ENCODE measurements around the gene GNG11.
"Not testable (repeated sequence)": the region's sequence is repeated elsewhere in the genome, so short reads cannot be mapped to it uniquely, and the experiment has no call there.

The GNG11 gene

GRCh38 chr7:93921607-93922566 lies at the start of gene GNG11:
Gene GNG11 (plus strand): TSS chr7:93921735. CDS start chr7:93922138, 403 bp downstream.
- DNase-seq: peak; percentile 53

DNA sequence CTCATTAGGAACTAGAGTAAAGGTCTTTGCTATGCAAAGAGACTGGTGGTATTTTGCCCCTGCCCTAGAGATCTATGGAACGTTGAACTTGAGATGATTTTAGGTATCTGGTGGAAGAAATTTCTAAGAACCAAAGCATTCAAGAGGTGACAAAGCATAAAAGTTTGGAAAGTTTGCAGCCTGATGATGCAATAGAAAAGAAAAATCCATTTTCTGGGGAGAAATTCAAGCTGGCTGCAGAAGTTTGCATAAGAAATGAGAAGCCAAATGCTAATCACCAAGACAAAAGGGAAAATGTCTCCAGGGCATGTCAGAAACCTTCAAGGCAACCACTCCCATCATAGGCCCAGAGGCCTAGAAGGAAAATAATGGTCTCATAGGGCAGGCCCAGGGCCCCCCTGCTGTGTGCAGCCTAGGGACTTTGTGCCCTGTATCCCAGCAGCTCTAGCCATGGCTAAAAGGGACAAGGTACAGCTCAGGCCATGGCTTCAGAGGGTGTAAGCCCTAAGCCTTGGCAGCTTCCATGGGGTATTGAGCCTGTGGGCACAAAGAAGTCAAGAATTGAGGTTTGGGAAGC lies 47.4 kb upstream of the GNG11 start:
- no peak for DNase-seq

DNA sequence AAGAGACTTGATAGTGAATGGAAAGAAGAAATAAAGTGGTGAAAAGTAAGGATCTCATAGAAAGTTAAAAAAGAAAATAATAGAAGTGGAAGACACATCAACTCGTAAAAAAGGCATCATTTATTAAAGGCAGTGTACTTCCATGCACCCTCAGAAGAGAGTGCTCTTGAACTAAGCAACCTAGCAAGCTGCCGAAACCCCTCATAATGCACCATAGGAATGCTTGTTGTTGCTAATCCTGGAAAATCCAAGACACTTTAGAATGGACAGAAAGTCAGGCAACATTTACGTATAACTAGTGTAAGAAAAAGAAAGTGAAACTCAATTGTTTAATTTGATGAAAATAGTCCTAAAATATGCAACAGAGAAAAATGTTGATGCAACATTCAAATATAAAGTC lies 43.8 kb upstream of the GNG11 start:
- no peak for DNase-seq

GRCh38 chr7:93879356-93879755 lies 42.2 kb upstream of the GNG11 start:
- no peak for DNase-seq

- no peak for DNase-seq
These were observed 39.1 kb upstream of the GNG11 start for GRCh38 chr7:93882468-93882867.

DNA sequence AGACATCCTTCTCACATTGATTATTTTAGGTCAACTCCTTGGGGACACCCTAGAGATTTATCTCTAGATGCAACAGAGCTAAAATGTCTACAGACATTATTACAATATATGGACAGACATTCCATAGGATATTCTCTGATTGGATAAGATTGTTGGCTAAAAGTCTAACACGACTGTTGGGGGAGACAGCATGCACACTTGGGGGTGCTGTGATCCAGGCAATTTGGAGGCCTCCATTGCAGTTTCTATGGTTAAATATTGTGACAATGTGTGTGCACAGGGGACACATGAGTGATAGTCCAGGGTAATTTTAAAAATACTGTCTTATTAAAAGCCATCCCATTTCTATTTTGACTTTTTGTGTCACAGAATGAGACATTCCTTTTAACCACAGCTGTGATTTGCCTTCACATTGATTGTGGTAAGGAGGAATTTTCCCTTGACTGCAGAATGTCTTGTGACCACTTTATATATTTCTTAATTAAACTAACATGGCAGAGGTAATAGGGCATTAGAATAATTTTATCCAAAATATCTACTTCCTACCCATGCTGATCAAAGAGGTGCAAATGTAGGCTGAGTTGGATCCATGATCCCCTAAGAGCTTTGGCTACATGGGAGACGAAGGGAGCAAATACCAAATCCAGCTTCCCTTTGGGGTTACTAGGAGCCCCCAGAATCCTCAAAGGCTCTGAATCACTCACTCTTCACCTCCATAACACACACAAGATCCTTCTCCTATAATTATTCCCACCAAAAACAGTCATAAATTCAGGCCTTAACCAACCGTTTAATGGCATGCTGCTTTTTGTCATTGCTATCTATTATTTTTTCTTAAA lies 38.2 kb upstream of the GNG11 start:
- no peak for DNase-seq

DNA sequence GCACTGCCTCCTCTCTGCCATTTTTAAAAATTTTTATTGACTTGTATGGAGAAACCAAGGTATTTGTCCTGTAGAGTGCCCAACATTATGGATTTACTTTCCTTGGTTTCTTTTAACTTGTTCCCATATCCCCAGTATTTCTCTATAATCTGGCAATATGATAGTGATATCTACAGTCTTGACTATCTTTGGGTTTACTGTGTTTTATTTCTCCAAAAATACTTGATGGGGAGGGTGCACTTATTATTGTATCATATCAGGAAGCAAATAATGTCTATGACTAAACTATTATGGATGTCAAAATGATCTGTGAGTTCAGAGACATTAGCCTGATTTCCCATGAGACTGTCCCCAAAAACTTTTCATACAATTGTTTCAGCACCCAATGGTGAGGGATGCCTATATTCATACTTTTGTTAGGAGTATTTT lies 37.6 kb upstream of the GNG11 start:
- DNase-seq: no peak

DNA sequence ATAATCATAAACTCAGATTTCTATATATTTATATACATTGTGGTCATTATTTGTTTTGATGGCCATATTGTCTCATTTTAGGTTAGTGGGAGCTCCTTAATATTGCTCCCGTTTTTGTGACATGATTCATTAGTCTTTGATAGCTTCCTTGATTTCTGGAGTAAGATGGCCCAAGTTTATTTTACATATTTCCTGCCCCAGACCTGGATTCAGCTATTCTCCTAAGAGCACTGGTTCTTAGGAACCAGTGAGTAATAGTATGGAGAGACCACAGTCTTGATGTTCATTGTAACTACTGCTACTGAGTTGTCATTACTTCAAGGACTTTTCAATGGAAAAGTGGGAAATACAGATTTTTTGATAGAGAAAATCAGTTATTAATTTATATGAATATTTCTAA lies 37.0 kb upstream of the GNG11 start:
- no peak for DNase-seq

DNA sequence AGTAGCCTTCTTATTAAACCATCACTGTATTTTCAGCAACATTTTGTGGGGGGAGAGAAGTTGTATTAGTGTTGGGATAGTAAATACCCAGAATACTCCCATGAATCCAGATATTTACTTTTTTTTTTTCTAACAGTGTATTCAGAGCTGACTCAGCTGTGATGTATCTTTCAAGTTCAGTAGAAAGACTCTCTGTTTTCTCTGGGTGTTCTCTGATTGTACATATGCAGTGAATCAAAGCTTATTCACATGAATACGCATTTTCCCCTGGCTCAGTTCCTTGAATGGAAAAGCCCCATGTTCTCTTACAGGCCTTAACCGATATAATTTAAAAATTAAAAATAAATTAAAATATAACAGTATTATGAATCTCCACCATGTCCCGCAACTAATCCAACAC lies 32.3 kb upstream of the GNG11 start:
- no peak for DNase-seq

DNA sequence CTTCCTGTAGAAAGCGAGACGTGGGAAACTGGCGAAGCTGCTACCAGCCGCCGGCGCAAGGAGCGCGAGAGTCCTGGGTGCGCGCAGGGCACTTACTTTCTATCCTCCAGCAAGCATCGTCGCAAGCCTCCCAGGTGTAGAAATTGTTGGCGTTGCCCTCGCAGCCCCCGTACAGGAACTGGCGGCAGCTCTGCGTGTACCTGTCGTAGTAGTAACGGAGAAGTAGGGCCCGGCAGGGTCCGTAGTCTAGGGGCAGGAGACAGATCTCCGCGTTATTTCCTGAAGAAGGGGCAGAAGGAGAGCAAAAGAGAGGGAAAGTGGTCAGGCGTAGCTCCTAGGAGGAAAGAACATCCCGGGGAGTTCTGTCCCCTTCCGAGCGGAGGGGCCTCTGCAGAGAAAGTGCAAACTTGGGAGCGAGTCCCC lies 31.5 kb upstream of the GNG11 start:
- DNase-seq: peak; percentile 25

GRCh38 chr7:93890464-93891068 lies 31.0 kb upstream of the GNG11 start, which contains the start of gene TFPI2:
Gene TFPI2 (minus strand): TSS chr7:93890753. CDS start chr7:93890678, 75 bp downstream.
- peak; percentile 48 for DNase-seq

DNA sequence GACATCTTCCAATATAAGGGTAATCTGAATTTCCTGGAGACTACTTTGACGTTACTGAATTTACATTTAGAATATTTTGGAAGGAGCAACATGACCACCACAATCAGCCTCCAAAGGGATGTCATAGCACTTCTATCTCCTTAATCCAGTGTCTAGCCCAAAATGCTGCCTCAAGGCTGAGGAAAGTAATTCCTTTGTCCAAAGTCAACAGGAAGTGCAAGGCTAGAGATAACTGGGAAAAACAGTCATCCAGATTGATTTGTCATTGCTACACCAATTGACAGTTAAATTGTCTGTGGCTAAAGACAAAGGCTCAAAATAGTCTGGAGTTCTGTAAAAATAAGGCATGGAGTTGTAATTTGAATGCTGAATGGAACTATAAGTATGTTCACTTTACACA lies 27.1 kb upstream of the GNG11 start:
- no peak for DNase-seq

- DNase-seq: no peak
These were observed 26.4 kb upstream of the GNG11 start for GRCh38 chr7:93894966-93895640.

DNA sequence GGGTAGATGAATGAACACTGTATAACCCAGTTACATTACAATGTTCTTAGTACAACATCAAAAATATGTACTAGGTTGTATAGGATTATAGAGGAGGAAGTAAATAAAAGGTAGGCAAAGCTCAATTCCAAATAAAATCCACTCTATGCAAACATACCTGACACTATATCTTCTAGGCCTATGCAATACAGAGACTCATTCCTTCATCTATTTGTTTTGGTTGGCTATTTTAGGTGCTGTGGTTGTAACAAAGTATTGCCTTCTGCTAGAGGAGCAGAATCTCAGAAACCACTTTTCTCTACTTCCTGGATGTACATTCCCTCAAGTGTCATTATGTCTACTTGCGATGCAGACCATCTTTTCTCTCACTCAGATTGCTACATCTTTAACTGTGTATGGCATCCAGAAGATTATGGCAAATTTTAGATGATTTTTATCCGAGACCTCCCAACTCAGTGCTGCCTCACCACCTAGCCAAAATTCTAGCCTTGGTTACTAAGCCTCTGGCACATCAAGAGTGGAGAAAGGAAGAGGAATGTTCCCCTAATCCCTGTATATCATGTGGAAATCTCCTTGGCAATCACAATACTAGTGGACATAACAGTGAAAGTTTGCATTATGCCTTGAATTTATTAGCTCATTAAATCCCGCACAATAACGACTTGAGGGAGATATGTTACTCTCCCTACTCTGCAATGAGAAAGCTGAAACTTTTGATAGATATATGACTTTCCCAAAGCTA lies 25.5 kb upstream of the GNG11 start:
- DNase-seq: no peak

DNA sequence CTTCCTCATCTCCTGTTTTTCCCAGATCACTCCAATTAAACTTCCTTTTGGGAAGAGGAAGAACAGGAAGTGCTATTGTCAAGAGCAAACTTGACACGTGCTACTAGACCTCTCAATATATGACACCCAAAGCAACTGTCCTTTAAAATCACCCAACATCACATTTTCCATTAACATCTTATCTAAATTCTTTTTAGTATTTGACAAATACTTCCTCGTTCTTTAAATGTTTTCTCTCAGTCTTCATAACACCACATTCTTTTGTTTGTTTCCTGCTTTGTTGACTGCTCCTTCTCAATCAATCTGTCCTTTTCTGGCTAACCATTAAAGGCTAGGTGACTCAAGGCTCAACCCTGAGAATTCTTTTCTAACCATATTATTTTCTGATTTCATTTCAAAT lies 23.9 kb upstream of the GNG11 start:
- DNase-seq: no peak

GRCh38 chr7:93902777-93903423 lies 18.6 kb upstream of the GNG11 start:
- no peak for DNase-seq

DNA sequence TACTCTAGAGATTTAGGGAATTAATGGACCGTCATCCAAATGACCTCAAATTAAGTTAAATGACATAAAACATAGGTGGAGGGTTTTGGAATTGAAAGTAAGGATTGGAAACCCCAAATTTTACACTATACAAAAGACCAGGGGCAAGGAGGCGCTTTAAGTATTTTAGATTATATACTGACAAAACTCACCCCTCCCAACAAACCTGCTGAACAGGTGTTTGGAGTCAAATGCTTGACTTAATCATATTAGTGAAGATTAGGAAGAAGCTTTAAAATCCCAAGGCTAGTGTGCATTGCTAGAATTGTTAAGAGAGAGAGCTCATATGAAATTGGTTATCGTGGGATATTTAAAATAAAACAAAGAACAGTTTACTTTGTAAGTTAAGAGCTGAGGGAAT lies 15.3 kb upstream of the GNG11 start, which contains the start of gene GNGT1:
TSS of gene GNGT1 (plus strand) at position 301 of the 400 bp plus-strand sequence. CDS start 180 bp downstream, outside the sequence.
- DNase-seq: no peak

- no peak for DNase-seq
These were observed 11.2 kb upstream of the GNG11 start for GRCh38 chr7:93910076-93910994.

DNA sequence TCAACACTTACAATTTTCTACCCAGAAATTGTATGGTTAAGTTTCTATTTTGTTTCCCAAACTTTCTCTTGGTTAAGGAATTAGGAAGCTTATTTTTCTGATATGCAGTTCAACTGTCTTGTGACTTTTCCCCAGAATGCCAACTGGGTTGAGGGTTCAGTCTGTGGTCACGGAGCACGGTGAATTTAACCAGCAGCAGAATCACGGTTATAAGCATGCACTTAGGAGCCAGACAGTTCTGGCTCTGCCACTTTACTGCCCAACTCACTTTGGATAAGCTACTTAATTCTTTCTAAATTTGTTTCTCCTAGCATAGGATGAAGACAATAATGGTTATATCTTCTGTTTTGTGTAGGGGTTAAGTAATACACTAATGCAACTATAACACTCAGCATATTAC lies 10.3 kb upstream of the GNG11 start:
- not testable (repeated sequence) for DNase-seq

DNA sequence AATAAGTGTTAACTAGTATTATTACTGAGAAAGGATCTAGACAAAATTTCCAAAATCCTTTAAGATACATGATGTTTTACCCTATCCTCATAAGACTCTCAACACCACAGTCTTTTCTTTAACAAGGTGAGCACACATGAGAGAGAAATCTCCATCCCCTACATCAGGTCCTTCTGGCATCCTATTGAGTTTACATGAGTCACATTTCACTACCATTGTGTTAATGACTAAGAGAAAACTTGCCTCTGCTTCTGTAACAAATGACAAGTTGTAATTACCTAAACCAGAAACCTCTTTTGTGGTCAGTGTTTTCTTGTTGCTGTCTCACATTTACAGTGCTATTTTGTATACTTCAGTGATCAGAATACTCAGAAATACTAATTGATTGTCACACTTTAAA lies 9.9 kb upstream of the GNG11 start:
- DNase-seq: not testable (repeated sequence)
